Prostate gland (tissue), 2 donors: ENCODE data around the gene SEPTIN2. TPM values are rescaled to one million over a fixed set of nuclear protein-coding genes. Genes with fewer than 3 reads are reported as not detected.

Source experiments
- DNase-seq: peaks from one replicate; pipeline ENCODE4 v3.0.0-alpha.2; 2019; ENCODE audit warnings: low spot score
- H3K27ac ChIP-seq, 2 donors: fragments of 200-600 bp; sonication (generic); 2 replicates each; pipeline ENCODE4 v1.5.1; 2017 to 2019
- H3K27me3 ChIP-seq: fragments of 200-600 bp; sonication (generic); replicated peaks from 2 replicates; pipeline ENCODE4 v1.5.1; 2019; ENCODE audit not compliant: insufficient read depth
- H3K36me3 ChIP-seq, 2 donors: fragments of 200-600 bp; sonication (generic); 1 replicate in 1 of 2; 2 replicates in 1 of 2; pipeline versions ENCODE4 v1.5.1 to v1.8.1; 2017 to 2019
- H3K4me1 ChIP-seq: fragments of 200-600 bp; sonication (generic); replicated peaks from 2 replicates; pipeline ENCODE4 v1.5.1; 2019
- H3K4me3 ChIP-seq, 2 donors: fragments of 200-600 bp; sonication (generic); 2 replicates each; pipeline ENCODE4 v1.5.1; 2017 to 2019
- H3K9me3 ChIP-seq: fragments of 200-600 bp; sonication (generic); 2 replicates; pipeline ENCODE4 v1.5.1; 2017
- CTCF ChIP-seq, 4 experiments: fragments of 200-600 bp in 2 of 4; fragments of 450-650 bp in 2 of 4; sonication (generic) in 2 of 4; IDR thresholded peaks; 1 replicate in 3 of 4; 2 replicates in 1 of 4; pipeline ENCODE4 v1.5.1; 2016 to 2019; ENCODE audit warnings: antibody characterized with exemption in 4 of 4, mild to moderate bottlenecking in 2 of 4, moderate library complexity in 2 of 4
- POLR2A ChIP-seq: fragments of 450-650 bp; IDR thresholded peaks from one replicate; pipeline ENCODE4 v1.6.1; 2016; ENCODE audit warnings: antibody characterized with exemption, mild to moderate bottlenecking
- POLR2AphosphoS5 ChIP-seq: sonication (generic); formaldehyde crosslinking; IDR thresholded peaks from one replicate; pipeline ENCODE4 v1.6.1; 2017; ENCODE audit warnings: antibody characterized with exemption
- WGBS: methylation state at CpG from one replicate; pipeline ENCODE4 v1.1.5; 2018; 5-methylcytosine and 5-hydroxymethylcytosine counted together
- intact Hi-C: fragments of 100-400 bp; cut with DNase I; formaldehyde crosslinking; loops from one replicate; pipeline ENCODE4 v1.14.2; 2022
- total RNA-seq, 2 donors: library from RNA; depleted of rRNA; stranded (reverse); fragments of >200 nt; gene quantifications; one replicate each; pipeline ENCODE4 v1.1.0, GENCODE V29; 2016

The SEPTIN2 gene
- total RNA-seq, 2 donors from 2014 or later = 202 to 284 TPM

DNA sequence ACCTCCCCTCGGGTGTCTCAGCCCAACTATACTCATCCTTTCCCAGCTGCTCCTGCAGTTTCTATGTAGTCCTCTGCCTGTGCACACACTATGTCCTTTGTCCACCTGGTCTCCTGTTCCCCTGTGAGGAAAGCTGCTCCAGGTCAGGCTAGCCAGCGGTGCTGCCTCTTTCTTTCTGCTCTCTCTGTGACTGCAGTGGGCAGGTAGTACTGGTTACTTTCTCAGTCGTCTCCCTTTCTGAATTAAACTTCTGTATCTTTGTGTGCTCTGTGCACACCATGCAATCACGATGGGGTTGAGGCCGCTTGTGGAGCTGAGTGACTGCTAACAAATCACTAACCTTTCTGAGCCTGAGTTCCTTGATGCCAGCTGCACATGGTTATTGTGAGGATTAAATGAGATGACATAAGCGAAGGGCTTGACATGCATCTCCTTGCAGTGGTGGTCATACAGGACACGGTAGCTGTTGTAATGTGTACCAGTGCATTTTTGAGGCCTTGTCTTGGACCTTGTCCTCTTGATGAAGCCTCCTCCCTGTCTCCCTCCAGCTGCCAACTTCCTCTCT, 43.8 kb downstream of the SEPTIN2 start:
- Histone ChIP-seq H3K9me3 (no peaks in the 10 kb centered on the region), H3K27ac (no peak overlapping the region), H3K4me3 (no peak overlapping the region), H3K27me3 (no peaks in the 10 kb centered on the region), H3K4me1 (peaks cover 9% of the 10 kb centered on the region), H3K36me3 (no peaks in the 10 kb centered on the region)
- no peak for DNase-seq
- no peak for TF ChIP-seq CTCF (IDR thresholded peaks at IDR 0.05)
- TF ChIP-seq POLR2A = no peak
- no peak for TF ChIP-seq POLR2AphosphoS5
- intact Hi-C loops = loop anchor here (5.0 to 10.0 kb wide), 2 partner anchors 87 to 145 kb away; partner anchors contain the start of gene STK25
- 87% methylated on average over 7 of the region's 7 CpGs for WGBS

DNA sequence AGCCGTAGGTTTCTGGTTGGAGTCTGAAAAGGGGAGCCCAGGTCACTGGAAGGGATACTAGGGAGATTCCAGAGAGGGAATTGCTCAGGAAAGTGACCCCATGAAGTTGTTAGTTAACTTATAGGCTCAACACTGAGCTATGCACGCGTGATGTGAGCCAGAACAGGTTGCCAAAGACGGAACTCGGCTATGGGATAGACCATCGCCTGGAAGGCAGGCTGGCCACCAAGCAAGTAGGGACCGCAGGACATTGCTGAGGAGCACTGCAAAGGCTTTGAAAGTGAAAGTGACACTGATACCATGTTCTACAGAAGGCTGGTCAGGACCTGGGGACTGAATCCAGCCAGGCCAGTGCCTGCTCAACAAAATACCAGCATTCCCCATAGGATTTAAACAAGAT, 47.7 kb downstream of the SEPTIN2 start:
- no peaks in the 10 kb centered on the region for H3K36me3 ChIP-seq
- no peaks in the 10 kb centered on the region for H3K9me3 ChIP-seq
- H3K4me3 ChIP-seq = no peak overlapping the region
- H3K4me1 ChIP-seq = no peaks in the 10 kb centered on the region
- no peak for DNase-seq
- 95% methylated on average over 7 of the region's 7 CpGs for whole genome bisulfite sequencing
- TF ChIP-seq POLR2A = no peak
- TF ChIP-seq CTCF (IDR thresholded peaks at IDR 0.05) = no peak
- no peak for TF ChIP-seq POLR2AphosphoS5
- intact Hi-C loops = no loop called here
- H3K27me3 ChIP-seq = no peaks in the 10 kb centered on the region
- no peak overlapping the region for H3K27ac ChIP-seq

DNA sequence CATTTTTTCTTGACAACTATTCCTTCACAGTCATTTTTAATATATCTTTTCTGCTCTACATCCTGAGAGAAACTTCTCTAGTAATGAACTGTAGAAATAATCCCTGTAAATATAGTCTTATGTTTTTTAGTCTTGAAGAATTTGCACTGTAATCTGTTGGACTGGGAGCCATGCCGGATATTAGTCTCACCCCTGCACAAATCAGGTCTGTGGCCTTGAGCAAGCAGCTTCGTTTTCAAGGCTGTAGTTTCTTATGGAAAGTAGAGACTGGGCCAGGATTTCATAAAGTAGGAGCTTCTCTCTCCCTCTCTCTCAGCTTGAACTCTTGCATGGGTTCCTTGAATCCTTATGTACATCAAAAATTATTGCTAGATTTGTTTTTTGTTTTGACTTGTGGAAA, 49.1 kb downstream of the SEPTIN2 start:
- H3K4me1 ChIP-seq = no peaks in the 10 kb centered on the region
- H3K9me3 ChIP-seq = no peaks in the 10 kb centered on the region
- DNase-seq = no peak
- H3K27ac ChIP-seq = no peak overlapping the region
- H3K27me3 ChIP-seq = no peaks in the 10 kb centered on the region
- intact Hi-C loops = no loop called here
- 74% methylated on average over 2 of the region's 2 CpGs for WGBS
- no peaks in the 10 kb centered on the region for H3K36me3 ChIP-seq
- H3K4me3 ChIP-seq = no peak overlapping the region
- TF ChIP-seq CTCF (IDR thresholded peaks at IDR 0.05) (no peak), POLR2A (no peak), POLR2AphosphoS5 (no peak)

DNA sequence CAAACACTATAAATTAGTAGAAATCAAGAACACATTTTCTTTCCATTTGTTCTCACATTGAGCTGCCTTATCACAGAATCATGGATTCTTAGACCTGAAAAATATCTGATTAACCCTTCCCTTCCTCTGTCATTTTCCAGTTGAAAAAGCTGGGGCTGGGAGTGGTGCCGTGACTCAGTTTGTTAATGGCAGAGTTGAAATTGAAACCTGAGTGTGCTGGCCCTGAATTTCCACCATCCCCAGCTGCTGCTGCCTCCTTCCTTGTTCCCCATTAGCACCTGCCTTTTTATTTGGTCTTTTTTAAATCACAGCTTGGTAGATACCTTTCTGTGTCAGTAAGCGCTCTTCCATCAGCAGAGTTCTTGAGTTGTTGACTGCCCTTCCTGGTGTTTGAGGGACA, 51.0 kb downstream of the SEPTIN2 start:
- H3K4me3 ChIP-seq = no peak overlapping the region
- no peaks in the 10 kb centered on the region for H3K27me3 ChIP-seq
- H3K36me3 ChIP-seq = no peaks in the 10 kb centered on the region
- H3K9me3 ChIP-seq = no peaks in the 10 kb centered on the region
- no peaks in the 10 kb centered on the region for H3K4me1 ChIP-seq
- WGBS = 92% methylated on average over 2 of the region's 2 CpGs
- DNase-seq = no peak
- TF ChIP-seq POLR2A (no peak), CTCF (IDR thresholded peaks at IDR 0.05) (no peak), POLR2AphosphoS5 (no peak)
- no peak overlapping the region for H3K27ac ChIP-seq
- intact Hi-C loops = no loop called here

DNA sequence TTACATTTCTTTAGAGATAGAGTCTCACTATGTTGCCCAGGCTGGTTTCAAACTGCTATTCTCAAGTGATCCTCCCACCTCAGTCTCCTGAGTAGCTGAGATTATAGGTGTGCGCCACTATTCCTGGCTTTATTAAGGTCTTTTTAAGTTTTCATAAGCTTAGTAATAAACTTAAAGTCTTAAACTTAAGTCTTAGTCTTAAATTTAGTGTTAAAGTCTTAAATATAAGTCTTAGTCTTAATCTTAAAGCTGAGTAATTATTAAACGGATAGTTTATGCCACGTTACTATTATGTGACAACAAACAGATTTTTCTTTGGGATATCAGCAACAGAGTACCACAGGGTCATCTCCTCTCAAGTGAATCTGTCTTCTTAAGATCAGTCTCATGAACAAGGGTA, 52.9 kb downstream of the SEPTIN2 start:
- H3K27me3 ChIP-seq = no peaks in the 10 kb centered on the region
- no peak for DNase-seq
- no peaks in the 10 kb centered on the region for H3K36me3 ChIP-seq
- no peaks in the 10 kb centered on the region for H3K4me1 ChIP-seq
- TF ChIP-seq CTCF (IDR thresholded peaks at IDR 0.05) (no peak), POLR2AphosphoS5 (no peak), POLR2A (no peak)
- 96% methylated on average over 3 of the region's 3 CpGs for WGBS
- no peaks in the 10 kb centered on the region for H3K9me3 ChIP-seq
- no peak overlapping the region for H3K4me3 ChIP-seq
- no peak overlapping the region for H3K27ac ChIP-seq
- intact Hi-C loops = no loop called here
